HG03045 (cell line): ENCODE measurements around the gene SLC25A5.
"Not testable (repeated sequence)": the region's sequence is repeated elsewhere in the genome, so short reads cannot be mapped to it uniquely, and the experiment has no call there.

Source experiments
- ATAC-seq: cut with Tn5 transposase; IDR thresholded peaks from one replicate; pipeline ENCODE4 v1.9.1; 2021; ENCODE audit warnings: mild to moderate bottlenecking, moderate library complexity; ENCODE audit not compliant: unreplicated experiment

The SLC25A5 gene

DNA sequence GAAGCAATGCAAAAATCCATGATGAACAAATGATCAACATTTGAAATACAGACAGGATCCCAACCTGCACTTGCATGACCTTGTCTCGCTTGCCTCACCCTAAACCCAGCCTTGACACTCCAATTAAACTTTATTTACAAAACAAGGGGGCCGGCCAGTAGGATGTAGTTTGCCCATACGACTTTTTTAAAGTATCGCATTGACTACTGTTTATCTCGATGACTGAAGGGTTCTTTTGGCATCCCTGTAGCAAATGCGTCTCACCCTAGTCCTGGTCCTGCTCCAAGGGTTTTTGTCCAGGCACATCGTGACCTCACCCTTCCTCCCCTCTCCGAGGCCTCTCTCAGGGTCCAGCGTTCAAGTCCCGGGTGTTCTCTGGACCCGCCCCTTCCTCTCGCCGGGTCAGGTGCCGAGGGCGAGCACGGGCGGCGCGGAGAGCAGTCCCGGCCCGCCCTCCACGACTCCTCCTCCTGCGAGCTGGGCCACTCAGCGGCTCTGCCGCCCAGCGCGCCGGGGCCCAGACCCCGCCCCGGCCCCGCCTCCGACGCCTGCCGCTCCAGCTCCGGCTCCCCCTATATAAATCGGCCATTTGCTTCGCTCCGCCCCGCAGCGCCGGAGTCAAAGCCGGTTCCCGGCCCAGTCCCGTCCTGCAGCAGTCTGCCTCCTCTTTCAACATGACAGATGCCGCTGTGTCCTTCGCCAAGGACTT, at the start of gene SLC25A5:
TSS of gene SLC25A5 (plus strand) at position 603 of the 709 bp plus-strand sequence. CDS start at position 675, 72 bp downstream.
- ATAC-seq, result peak; percentile 93

DNA sequence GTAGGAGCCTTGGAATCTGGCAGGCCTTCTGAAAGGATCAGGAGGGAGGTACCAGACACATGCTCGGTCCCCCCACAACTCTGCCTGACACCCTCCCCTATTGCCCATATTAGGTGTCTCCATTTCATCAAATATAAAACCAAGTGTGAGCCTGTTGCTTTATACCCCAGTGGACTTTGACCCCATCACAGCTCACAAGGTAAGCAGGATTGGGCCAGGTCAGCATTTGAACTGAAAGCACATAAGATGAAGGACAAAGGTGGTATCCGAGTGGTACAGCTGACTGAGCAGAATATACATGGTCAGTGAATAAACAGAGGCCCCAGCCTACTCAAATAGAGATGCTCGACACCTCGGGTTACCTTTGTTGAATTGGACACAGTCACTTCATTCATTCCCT, 49.1 kb upstream of the SLC25A5 start:
- ATAC-seq, result no peak

DNA sequence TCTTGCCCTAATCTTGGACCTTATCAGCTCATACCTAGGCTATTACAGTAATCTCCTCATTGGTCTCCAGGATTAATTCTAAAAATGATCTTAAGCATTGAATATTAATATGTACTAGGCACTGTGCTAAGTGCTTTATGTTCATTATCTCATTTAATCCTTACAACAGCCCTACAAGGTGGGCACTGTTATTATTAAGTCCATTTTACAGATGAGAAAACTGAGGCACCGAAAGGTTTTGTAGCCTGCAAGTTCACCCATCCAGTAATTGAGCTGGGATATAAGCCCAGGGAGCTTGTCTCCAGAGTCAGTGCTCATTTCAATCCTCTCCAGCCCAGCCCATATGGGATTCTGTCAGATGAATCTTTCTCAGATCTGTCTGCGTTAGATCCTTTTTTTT, 48.3 kb upstream of the SLC25A5 start:
- ATAC-seq, result no peak

DNA sequence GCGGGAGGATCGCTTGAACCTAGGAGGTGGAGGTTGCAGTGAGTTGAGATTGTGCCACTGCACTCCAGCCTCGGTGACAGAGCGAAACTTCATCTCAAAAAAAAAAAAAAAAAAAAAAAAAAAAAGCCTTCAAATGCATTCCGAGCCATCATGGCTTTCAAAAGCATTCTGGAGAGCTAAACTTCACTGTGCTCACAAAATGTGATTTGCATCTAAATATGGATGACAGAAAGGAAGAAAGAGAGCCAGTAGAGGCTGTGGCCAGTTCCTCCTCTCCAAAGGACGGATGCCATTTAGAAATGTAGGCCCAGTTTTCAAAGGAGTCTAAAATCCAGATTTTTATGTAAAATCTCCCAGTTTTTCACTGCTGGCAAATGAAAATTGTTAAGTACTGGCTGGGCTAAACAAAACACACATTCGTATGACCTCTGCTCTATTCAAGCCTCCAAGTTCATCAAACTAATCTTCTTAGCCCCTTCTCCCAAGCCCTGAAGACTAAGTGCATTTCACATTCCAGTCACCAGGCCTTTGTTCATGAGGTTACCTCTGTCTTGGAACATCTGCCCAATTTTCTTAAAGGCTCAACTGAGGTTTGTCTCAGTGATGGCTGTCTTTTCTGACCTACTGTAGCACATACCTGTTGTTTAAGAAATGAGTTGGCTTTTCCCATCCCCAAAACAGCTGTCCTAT, 47.1 kb upstream of the SLC25A5 start:
- ATAC-seq, result no peak

DNA sequence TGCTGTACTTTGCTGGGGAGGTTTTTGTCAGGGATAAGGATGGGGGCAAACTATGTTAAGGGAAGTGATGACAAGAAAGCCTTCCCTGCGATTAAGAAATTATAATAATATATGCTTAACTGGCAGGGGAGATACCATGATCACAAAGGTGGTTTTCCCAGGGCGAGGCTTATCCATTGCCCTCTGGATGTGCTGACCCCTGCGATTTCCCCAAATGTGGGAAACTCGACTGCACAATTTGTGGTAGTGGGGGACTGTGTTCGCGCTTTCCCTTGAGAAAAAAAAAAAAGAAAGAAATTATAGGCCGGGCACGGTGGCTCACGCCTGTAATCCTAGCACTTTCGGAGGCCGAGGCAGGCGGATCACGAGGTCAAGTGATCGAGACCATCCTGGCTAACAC, 44.6 kb upstream of the SLC25A5 start:
- no peak for ATAC-seq

DNA sequence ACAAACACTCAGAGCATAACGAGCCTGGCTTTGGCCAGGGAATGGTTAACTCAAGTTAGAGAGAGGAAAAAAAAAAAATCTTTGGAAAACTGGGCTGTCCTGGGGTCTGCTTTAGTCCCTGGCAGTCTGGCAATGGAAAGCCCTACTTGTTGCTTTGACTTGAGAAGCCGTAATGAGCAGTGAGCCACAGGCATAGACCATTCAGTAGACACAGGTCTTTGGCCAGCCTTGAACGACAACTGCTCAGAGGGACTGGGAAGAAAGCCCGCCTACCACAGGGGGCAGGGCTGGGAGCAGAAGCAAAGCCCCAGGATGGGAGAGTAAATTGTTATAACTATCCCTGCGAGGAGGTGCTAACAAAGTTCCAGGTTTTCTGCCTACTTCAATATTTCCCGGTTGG, 43.2 kb upstream of the SLC25A5 start:
- no peak for ATAC-seq

DNA sequence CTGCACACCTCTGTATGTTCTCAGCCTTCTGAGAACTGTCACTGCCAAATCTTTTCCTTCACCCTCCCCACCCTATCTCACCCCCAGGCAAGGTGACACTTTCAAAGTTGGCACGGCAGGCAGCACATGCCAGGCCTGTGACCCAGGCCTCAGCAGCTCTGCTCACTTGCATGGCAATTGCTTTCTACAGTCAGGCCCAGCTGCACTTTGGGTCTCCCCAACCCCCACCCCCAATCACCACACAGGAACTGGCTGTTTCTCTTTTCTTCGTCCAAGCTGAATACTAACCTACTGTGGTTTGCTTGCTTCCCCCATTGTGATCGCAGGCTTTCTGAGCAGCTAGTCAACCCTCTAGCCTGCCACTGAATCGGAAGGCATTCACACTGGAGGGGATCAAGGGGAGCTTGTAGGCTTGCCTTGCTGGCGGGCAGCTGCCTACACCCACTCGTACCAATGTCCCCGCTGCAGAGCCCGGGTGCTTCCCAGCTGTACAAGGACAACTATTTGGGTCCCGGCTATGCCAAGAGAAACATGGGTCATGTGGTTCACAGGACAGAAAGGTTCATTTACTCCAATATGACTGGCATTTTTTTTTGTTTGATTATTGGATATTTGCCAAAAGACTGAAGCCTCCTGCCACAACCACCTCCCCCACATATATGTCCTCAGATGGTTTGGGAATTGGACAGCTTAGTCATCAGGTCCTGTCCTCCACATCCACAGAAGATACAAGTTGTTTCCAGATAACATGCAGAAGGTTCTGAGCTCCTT, 41.0 kb upstream of the SLC25A5 start:
- ATAC-seq, result peak; percentile 77

DNA sequence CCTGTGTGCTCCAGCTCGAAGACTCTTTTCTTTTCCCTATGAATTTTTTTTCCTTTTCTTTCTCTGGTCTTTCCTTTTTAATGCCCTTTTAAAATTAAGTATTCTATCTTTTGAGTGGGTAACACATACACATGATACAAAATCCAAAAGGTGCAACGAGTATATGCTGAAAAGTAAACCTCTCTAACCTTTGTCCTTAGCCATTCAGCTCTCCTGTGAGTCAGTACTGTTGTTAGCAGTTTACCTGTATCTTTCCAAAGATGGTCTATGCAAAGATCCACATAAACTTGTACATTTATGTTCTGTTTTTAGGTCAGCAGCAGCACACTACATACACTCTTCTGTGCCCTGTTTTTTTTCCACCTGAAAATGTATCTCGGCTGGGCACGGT, 40.5 kb upstream of the SLC25A5 start:
- ATAC-seq, result no peak

DNA sequence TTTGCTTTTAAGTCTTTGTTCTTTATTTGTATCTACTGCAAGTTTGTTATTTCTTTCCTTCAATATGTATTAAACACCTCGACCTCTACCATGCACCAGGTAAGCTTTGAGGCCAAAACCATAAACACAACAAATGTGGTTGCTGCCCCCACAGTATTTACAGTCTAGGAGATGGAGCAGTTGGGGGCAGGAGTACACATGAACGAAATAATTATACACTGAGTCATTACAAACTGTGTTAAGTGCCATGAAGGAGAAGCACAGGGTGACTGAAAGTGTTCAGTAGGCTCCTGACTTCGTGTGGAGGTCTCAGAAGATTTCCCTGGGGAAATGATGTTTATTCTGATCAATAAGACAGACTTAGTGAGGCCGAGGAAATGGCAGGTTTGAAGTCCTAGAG, 38.8 kb upstream of the SLC25A5 start:
- ATAC-seq, result no peak

DNA sequence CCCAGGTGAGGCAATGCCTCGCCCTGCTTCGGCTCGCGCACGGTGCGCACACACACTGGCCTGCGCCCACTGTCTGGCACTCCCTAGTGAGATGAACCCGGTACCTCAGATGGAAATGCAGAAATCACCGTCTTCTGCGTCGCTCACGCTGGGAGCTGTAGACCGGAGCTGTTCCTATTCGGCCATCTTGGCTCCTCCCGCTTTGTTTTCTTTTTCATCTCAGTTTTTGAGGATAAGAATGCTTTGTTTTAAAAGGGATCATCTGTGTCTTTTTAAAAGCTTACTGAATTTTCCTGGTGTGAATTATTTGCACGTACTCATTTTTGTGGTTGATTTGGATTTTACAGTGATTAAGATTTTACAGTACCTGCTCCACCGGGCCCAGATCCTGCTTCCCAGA, 26.9 kb upstream of the SLC25A5 start:
- ATAC-seq, result not testable (repeated sequence)

DNA sequence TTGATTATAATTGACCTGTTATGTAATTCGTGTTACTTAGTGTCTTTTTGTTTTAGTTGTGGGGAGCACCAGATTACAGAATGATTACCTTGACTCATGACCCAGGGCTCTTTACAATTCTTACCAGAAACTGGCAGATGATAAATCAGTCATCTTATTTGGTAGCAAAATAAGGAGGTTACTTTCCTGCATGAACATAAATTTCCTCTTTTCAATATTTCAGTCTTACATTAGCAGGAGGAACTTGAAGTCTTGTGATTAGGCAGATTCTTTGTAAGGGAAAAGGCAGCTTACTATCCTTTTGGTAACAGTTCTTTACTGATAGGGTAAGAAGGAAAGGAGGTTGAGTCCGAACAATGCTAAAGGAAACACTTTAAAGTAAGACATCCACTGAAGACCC, 26.0 kb upstream of the SLC25A5 start:
- no peak for ATAC-seq

DNA sequence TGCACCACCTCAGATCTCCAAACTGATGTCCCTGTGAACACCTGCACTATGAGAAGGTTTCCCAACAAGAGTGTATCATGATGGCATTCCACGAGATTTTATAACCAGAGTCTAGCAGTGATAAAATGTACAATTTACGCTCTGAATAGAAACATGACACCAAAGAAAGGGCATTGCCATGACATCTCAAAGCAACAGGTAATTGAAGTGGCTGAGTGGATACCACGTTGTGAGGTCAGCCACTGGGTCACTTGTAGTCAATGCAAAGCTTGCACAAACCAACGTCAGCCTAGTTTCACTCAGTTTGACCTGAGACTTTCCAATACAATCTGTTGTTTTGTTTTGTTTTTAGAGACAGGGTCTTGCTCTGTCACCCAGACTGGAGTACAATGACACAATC, 15.0 kb upstream of the SLC25A5 start:
- ATAC-seq, result no peak

DNA sequence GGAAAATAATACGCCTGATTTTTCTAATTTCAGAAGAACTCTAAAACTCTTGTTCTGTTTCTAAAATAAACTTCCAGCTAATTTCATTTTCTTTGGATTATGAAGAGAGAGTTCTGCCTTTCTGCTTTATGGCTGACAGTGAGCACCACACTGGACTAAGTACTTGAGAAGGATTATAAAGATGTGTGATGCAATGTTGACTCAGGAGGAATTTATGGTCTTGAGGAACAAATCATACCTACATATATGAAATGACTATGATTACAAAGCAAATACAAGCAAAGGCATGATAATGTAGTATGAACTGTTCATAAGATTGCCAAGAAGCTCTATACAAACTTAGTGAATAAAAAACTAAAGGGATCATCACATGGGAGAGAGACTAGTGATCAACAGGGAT, 13.0 kb upstream of the SLC25A5 start:
- no peak for ATAC-seq

DNA sequence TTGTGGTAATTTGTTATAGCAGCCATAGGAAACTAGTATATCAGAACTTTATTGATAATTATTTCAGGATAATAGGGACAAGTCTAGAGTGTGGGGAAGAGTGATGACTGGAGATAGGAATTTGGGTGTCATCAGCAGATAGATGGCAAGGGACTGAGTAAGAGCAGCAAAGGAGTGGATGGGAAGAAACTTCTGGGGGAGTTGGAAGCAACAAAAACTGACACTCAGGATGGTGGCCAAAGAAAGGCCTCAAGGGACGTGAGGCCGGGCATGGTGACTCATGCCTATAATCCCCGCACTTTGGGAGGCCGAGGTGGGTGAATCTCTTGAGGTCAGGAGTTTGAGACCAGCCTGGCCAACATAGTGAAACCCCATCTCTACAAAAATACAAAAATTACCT, 9.1 kb upstream of the SLC25A5 start:
- no peak for ATAC-seq

DNA sequence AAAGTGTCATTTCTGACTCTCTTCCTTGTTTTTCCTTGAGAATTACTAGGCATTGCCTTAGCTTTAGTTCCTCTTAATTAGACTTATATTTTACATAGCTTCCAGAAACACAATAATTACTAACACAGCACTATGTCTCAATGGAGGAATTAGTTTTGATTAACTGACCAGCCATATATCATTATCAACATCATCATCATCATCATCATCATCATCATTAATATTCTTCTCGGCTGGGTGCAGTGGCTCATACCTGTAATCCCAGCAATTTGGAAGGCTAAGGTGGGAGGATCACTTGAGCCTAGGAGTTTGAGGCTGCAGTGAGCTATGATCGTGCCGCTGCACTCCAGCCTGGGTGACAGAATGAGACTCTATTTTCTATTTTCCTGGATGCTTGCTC, 2.7 kb upstream of the SLC25A5 start:
- ATAC-seq, result no peak

DNA sequence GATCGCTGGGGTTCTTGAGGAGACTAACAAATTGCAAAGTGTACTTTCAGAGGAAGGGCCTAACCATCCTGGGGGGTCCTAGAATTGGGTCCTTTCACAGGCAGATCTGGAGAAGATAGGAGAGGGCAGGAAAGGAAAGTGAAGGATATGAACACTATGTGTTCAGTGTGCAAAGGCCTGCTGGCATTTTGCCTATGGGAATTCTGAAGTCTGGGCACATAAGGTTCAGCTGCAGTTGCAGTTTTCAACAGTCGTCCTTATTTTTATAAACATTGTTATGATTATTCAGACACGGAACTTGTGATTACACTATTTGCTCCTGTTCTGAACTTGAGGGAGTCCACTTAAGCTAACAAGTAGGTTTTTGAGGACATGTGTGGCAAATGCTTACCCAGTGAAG, 1.3 kb upstream of the SLC25A5 start:
- no peak for ATAC-seq

DNA sequence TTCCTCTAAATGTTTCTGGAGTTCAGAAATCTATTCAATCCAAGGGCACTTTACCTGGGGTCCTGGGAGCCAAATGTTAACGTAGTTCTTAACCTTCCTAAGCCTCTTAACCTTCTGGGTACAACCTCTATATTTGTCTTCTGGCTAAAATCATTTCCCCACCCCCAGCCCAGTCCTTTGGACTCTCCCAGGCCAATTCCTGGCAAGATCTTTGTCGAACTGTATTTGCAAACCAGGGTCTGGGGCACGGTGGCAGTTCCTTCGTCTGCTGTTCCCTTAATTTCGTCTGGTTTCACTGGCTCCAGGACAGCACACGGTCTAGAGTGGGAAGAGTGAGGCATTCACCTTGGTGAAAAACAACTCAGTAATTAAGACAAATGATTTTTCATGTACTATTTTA, 811 bp upstream of the SLC25A5 start:
- no peak for ATAC-seq

DNA sequence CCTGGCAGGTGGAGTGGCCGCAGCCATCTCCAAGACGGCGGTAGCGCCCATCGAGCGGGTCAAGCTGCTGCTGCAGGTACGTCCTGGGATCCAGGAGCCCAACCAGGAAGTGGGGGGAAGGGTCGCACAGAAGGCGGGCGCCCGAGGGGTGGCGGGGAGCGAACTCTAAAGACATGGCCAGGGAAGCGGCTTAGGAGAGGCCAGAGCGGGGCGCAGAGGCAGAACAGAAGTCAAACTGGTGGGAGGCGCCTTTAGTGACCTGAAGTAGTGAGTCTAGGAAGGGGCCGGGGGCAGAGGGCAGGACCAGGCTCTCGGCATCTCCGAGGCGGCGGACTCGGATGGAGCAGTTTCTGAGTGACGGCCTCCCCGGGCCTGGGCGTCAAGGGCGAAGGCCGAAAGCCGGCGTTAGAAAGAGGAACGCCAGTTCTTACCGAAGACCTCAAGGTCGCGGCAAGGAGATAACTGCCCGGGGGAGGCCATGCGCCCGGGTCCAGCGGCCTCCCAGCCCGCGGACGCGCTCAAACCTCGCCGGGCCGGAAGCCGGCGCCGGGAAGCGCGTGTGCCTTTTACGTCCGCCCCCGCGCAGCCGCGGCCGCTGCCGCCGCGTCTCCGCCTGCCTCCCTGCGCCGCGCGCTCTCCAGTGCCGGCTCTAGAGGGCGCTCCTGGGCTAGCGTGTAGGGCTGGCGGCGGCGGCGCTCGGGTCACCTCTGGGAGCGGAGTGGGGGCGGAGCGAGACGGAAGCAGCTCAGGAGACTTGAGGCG, 488 bp downstream of the SLC25A5 start:
- ATAC-seq, result peak; percentile 76

DNA sequence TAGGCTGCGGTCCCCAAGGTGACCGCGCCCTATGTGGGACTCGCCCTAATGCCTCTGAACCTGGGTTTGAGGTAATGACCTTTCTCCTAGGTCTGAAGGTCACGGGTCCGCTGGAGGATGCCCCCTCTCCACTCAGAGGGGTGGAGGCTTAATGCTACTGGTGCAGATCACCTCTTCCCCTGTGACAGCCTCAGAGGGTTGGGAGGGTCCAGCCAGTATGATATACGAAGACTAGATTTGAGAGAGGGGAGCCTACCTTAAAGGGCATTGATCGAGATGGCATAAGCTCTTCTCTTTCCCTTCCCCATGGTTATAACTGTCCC, 1.0 kb downstream of the SLC25A5 start:
- ATAC-seq, result no peak

DNA sequence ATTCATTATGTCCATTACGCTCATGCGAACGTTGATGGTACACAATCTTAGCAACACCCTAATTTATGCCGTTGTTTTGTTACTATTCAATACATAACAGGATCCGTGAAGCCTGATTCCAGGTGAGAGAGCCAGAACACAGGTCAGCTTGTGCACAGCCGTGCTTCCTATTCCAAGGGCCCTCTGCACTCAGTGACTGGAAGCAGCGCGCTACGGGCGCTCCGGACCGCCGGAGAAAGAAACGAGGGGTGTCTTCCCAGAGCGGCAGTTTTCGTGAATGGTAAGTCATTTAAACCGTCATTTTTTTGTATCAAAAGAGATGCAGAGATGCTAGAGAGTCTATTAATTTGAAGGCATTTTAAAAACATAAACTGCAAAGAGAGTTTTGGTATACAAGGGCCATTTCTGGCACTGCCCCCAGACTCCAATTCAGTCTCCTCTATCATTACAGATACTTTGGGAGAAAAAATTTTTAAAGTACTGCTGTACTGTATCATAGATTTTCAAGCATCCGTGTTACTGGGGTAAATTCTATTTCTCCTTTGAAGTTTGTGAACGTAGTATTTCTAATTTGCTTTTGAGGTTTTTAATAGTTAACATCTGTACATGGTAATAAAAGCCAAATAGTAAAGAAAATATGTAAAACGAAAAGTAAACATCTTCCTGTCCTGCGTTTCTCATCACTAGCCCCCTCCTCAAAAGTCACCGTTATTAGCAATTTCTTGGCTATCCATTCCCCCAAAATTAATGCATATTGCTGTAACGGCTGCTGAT, 6.6 kb downstream of the SLC25A5 start:
- no peak for ATAC-seq
